NCI-H526 treated with DMSO at 0.1 percent for 48 hours (cell line): ENCODE data around the gene FAM193A.
A peak's percentile ranks its signal among the peaks of the same experiment; 100 is the strongest.
"Not testable (repeated sequence)": the region's sequence is repeated elsewhere in the genome, so short reads cannot be mapped to it uniquely, and the experiment has no call there.

Experiments
- DNase-seq: peaks from one replicate; lab custom pipeline; 2025; lab: John Stamatoyannopoulos, UW

The FAM193A gene

GRCh38 chr4:2618729-2619128, 82.3 kb downstream of the FAM193A start:
- DNase-seq = not testable (repeated sequence)

- DNase-seq = no peak
Observed at GRCh38 chr4:2619459-2619858, 83.0 kb downstream of the FAM193A start.

GRCh38 chr4:2621419-2621818, 85.0 kb downstream of the FAM193A start:
- no peak for DNase-seq

GRCh38 chr4:2623442-2623841, 87.0 kb downstream of the FAM193A start:
- no peak for DNase-seq

GRCh38 chr4:2624782-2625530, 88.5 kb downstream of the FAM193A start:
- no peak for DNase-seq

- no peak for DNase-seq
Observed at GRCh38 chr4:2626231-2626630, 89.8 kb downstream of the FAM193A start.

- DNase-seq = no peak
Observed at GRCh38 chr4:2630556-2631273, 94.3 kb downstream of the FAM193A start.

GRCh38 chr4:2634014-2634413, 97.6 kb downstream of the FAM193A start:
- DNase-seq = no peak

GRCh38 chr4:2636331-2636730, 99.9 kb downstream of the FAM193A start:
- DNase-seq = no peak

GRCh38 chr4:2636994-2637393, 100.5 kb downstream of the FAM193A start:
- DNase-seq = not testable (repeated sequence)

- DNase-seq = no peak
Observed at GRCh38 chr4:2637956-2638552, 101.6 kb downstream of the FAM193A start.

GRCh38 chr4:2638730-2639129, 102.3 kb downstream of the FAM193A start:
- no peak for DNase-seq

GRCh38 chr4:2642968-2643367, 106.5 kb downstream of the FAM193A start:
- DNase-seq = peak; percentile 3

- DNase-seq = no peak
Observed at GRCh38 chr4:2643555-2643954, 107.1 kb downstream of the FAM193A start.

GRCh38 chr4:2646396-2647149, 110.1 kb downstream of the FAM193A start:
- no peak for DNase-seq

GRCh38 chr4:2647403-2648158, 111.1 kb downstream of the FAM193A start:
- no peak for DNase-seq

- DNase-seq = no peak
Observed at GRCh38 chr4:2648159-2648814, 111.8 kb downstream of the FAM193A start.

GRCh38 chr4:2649604-2650114, 113.2 kb downstream of the FAM193A start:
- no peak for DNase-seq

GRCh38 chr4:2650276-2650675, 113.8 kb downstream of the FAM193A start:
- no peak for DNase-seq

GRCh38 chr4:2651546-2651945, 115.1 kb downstream of the FAM193A start:
- no peak for DNase-seq

GRCh38 chr4:2651998-2652397, 115.6 kb downstream of the FAM193A start:
- no peak for DNase-seq
